Left colon (tissue), 2 donors: ENCODE data around the gene TPCN1. TPM values are rescaled to one million over a fixed set of nuclear protein-coding genes. Genes with fewer than 3 reads are reported as not detected.

Experiments
- ATAC-seq: fragments of 200-7000 bp; cut with Tn5 transposase; one replicate; pipeline ENCODE4 v1.9.1; 2020; ENCODE audit warnings: mild to moderate bottlenecking, moderate library complexity
- DNase-seq, 2 donors: peaks; one replicate each; pipeline ENCODE4 v3.0.0-alpha.2; 2020
- intact Hi-C, 2 donors: fragments of 100-400 bp; cut with DNase I in 1 of 2; cut with micrococcal nuclease in 1 of 2; formaldehyde crosslinking; loops; one replicate each; pipeline versions ENCODE4 v1.11.2 to v1.14.0; 2022; cut with DNase I, micrococcal nuclease
- total RNA-seq, 2 donors: library from RNA; stranded (reverse); fragmentation: NEBNext Ultra II Directional; extraction: Animal tissue kit (Norgen Biotek cat#: 25700); gene quantifications; one replicate each; pipeline ENCODE4 v1.2.1, GENCODE V29; 2021
- donor health status: DM: no; HTN: no; CAD: no.
- donor health status: DM: yes; HTN: yes; CAD: no.

Gene TPCN1
- total RNA-seq, 2 donors from 2014 or later = 84.7 to 96.4 TPM

- DNase-seq (no peak), ATAC-seq (no peak)
- intact Hi-C loops = no loop called here
These were observed 28.3 kb downstream of the TPCN1 start for GRCh38 chr12:113249546-113249945.

- intact Hi-C loops = no loop called here
- ATAC-seq (no peak), DNase-seq (no peak)
These were observed 28.8 kb downstream of the TPCN1 start for GRCh38 chr12:113250045-113250444.

DNA sequence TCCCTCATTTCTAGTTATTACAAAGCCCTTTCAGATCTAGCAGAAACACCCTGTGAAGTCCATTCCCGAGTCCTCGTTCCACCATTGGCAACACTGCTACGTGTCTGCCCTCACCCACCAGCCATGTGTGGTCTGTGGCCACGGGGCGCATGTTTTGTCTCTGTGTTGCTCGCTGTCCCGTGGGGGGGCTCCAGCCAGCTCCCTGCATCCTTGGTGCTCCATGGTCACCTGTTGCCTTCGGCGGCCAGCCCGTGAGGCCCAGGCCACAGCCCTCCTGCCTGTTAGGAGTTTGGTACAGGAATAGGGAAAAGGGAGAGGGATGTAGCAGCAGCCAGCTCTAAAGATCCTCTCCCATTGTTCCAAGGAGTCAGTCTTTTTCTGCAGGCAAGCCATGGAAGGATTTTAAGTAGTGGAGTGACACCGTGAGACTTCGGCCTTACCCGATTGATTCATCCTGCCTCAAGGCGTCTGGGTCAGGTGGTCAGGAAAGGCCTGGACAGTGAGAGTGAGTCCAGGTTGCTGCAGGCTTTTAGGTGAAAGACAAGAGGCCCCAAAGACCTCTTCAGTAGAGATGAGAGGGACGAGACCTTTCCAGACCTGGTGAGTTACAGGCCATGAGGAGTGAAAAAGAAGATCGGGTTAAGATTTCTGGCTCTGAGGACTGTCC is 30.3 kb downstream of the TPCN1 start:
- DNase-seq (no peak), ATAC-seq (no peak)
- intact Hi-C loops = no loop called here

- intact Hi-C loops = no loop called here
- DNase-seq (no peak), ATAC-seq (no peak)
These were observed 31.2 kb downstream of the TPCN1 start for GRCh38 chr12:113252494-113252893.

- peak; percentile 73 for ATAC-seq
- intact Hi-C loops = no loop called here
These were observed 32.4 kb downstream of the TPCN1 start for GRCh38 chr12:113253532-113254285.

DNA sequence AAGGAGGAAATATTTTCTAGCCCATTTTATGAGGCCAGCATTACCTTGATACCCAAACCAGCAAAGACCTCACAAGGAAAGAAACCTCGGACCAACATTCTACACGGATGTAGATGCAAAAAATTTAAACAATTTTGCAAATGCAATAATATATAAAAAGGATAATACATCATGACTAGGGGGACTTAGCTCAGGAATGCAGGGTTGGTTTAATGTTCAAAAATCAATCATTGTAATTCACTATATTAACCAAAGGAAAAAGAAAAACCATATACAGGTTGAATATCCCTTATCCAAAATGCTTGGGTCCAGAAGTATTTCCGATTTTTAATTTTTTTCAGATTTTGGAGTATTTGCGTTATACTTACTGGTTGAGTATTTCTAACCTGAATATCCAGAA is 33.0 kb downstream of the TPCN1 start:
- intact Hi-C loops = no loop called here
- no peak for DNase-seq
- no peak for ATAC-seq

More at GRCh38 chr12:113253532-113254285, 32.4 kb downstream of the TPCN1 start:
- DNase-seq = no peak

DNA sequence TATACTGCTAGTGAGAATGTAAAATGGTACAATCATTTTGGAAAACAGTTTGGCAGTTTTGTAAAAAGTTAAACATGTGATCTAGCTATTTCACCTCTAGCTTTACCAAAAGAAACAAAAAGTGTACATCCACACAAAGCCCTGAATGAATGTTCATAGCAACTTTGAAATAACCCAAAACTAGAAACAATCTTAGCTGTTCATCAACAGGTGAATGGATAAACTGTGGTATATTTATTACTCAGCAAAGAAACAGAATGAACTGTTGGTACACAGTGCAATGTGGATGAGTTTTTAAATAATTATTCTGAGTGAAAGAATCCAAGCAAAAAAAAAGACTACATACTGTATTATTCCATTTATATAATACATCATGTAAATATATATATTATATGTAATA is 36.3 kb downstream of the TPCN1 start:
- ATAC-seq (no peak), DNase-seq (no peak)
- intact Hi-C loops = no loop called here

DNA sequence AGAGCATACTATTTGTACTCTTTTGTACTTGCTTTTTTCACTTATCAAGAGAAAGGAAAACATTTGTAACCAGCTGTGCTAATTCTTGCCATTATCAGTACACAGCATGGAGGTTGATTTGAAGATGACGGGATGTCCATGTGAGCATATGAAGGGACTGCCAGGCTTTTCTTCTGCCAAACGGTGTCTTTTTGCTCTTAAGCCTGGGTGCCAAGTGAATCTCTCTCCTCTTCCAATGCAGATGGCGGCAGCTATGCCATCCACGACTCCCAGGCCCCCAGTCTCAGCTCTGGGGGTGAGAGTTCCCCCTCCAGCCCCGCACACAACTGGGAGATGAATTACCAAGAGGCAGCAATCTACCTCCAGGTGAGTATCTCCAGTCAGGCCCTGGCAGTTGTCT is 38.9 kb downstream of the TPCN1 start:
- DNase-seq (no peak), ATAC-seq (no peak)
- intact Hi-C loops = no loop called here

DNA sequence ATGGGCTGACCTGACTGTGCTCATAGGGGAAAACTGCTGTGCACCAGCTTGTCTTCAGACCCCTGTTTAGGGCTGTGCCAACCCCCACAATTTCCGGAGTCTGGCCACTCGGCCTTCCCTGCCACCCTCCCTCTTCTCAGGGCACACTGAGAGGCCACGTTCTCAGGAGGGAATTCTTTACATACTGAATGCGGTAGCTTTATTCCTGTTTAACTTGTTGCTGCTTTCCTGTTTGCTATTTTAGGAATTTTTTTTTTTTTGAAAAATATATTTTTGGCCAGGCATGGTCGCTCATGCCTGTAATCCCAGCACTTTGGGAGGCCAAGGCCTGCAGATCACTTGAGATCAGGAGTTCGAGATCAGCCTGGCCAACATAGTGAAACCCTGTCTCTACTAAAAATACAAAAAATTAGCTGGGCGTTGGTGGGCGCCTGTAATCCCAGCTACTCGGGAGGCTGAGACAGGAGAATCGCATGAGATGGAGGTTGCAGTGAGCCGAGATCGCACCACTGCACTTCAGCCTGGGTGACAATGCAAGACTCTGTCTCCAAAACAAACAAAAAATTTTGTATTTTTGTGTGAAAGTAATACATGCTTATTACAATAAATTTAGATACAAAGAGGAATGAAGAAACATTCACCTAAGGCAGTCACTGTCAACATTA is 39.5 kb downstream of the TPCN1 start:
- DNase-seq (peak in 1 of 2 donors; percentile 24), ATAC-seq (no peak)
- intact Hi-C loops = no loop called here

- peak in 1 of 2 donors; percentile 22 for DNase-seq
- intact Hi-C loops = no loop called here
- ATAC-seq = no peak
These were observed 40.7 kb downstream of the TPCN1 start for GRCh38 chr12:113261847-113262470.

GRCh38 chr12:113262710-113263109 is 41.4 kb downstream of the TPCN1 start:
- intact Hi-C loops = no loop called here
- DNase-seq (no peak), ATAC-seq (no peak)

GRCh38 chr12:113263431-113263963 is 42.2 kb downstream of the TPCN1 start:
- ATAC-seq (no peak), DNase-seq (peak in 1 of 2 donors; percentile 17)
- intact Hi-C loops = no loop called here

DNA sequence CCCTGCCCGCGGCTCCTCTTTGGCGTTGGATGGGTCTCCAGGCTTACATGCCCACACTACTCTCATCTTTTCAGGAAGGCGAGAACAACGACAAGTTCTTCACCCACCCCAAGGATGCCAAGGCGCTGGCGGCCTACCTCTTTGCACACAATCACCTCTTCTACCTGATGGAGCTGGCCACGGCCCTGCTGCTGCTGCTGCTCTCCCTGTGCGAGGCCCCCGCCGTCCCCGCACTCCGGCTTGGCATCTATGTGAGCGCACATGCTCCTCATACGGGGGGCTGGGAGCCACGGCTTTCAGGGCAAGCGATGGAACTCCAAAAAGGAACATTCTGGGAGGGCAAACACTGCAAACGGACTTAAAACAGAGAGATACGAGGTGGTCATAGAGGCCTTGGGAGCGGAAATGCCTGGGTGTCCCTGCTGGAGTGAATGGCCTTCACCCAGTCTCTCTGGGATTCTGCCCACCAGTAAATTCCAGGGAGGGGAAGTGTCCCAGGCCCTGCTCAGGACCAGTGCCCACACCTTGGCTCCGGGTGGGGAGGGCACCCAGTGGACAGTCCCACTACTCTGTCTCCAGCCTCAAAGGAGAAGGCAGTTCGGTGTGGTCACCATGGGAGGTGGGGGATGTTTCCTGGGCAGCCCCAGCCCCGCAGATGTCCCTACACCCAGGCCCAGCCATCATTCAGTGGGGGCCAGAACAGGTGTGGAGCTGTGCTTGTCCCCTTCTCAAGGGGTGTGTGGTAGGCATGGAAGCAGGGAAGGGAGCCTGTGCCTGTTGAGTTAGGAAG is 45.0 kb downstream of the TPCN1 start:
- intact Hi-C loops = no loop called here

GRCh38 chr12:113267621-113268020 is 46.4 kb downstream of the TPCN1 start:
- ATAC-seq = peak; percentile 90
- DNase-seq = peak; percentile 47 to 51
- intact Hi-C loops = no loop called here

More for the DNA sequence above, 45.0 kb downstream of the TPCN1 start:
- DNase-seq = no peak
- no peak for ATAC-seq

- DNase-seq (no peak), ATAC-seq (no peak)
- intact Hi-C loops = no loop called here
These were observed 46.9 kb downstream of the TPCN1 start for GRCh38 chr12:113268136-113268535.

DNA sequence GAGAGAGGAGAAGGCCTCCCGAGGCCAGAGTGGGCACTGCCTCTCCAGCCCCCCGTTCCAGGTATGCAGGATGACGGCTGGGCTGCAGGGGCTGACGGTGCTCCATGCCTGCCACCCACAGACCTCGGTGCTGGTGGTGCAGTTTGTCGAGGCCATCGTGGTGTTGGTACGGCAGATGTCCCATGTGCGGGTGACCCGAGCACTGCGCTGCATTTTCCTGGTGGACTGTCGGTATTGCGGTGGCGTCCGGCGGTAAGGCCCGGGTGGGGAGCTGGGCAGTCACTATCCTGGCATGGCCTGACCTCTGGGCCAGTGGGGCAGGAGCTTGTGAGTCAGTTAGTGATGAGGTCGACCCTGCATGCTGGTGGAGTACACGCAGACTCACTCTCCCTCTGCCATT is 47.4 kb downstream of the TPCN1 start:
- DNase-seq (no peak), ATAC-seq (no peak)
- intact Hi-C loops = no loop called here

DNA sequence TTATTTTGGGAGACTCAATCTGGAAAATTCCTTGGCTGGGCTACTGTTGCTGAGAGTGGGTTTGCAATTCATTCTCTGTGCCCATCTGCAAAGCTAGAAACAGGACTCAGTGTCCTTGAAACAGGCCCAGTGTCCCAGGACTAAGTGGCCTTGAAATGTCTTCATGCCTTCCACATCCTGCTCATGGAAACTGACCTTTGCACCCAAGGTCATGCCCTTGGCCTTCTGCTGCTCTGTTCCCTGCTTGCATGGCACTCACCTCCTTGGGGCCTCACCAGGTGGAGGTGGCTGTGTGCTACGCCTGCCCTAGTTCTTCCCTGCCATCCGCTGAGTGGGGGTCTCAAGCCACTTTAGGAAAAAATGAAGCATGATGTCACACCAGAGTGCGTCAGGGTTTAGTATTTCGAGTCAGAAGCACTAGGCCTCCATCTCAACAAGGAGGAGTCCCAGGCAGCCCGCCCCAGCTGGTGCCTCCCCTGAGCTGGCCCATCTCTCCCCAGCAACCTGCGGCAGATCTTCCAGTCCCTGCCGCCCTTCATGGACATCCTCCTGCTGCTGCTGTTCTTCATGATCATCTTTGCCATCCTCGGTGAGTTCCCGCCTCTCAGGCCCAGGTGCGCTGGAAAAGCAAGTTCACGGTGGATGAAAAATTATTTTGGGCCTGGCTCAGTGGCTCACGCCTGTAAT is 48.1 kb downstream of the TPCN1 start:
- ATAC-seq (no peak), DNase-seq (no peak)
- intact Hi-C loops = no loop called here

DNA sequence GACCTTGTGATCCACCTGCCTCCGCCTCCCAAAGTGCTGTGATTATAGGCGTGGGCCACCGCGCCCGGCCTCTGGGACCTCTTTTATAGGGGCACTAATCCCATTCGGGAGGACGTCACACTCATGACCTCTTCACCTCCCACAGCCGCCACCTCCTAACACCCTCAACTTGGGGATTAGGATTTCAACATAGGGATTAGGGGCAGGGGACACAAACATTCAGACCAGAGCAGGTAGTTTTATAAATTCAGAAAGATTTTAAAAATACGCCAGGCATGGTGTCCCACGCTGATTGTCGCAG is 49.4 kb downstream of the TPCN1 start:
- DNase-seq = no peak
- intact Hi-C loops = no loop called here
- peak; percentile 23 for ATAC-seq
